Naive thymus-derived CD4-positive, alpha-beta T cell (primary cell): ENCODE measurements around the gene ANO9. TPM values are rescaled to one million over a fixed set of nuclear protein-coding genes. Genes with fewer than 3 reads are reported as not detected.

Experiments
- ATAC-seq: fragments of 150-1000 bp; cut with Tn5 transposase; 2 replicates; pipeline ENCODE4 v1.10.0; 2021; ENCODE audit warnings: mild to moderate bottlenecking, moderate library complexity
- CTCF ChIA-PET: fragments of 350-600 bp; sonication (Branson Sonifier 250); formaldehyde crosslinking; loops from one replicate; lab custom pipeline; 2021; ENCODE audit warnings: antibody characterized with exemption; lab: Charles Lee
- POLR2A ChIA-PET: fragments of 350-600 bp; sonication (Branson Sonifier 250); formaldehyde crosslinking; loops from one replicate; lab custom pipeline; 2021; ENCODE audit warnings: antibody characterized with exemption, inconsistent platforms; lab: Charles Lee
- DNase-seq, 9 donors: peaks; one replicate each; pipeline versions ENCODE4 v3.0.0 to v3.0.0-alpha.2; 2020 to 2022; ENCODE audit warnings: mixed read lengths in 1 of 9
- H3K27ac ChIP-seq: one replicate; pipeline ENCODE4 v1.7.0; 2013; ENCODE audit warnings: mild to moderate bottlenecking, low read depth, low read length, moderate library complexity
- H3K27me3 ChIP-seq, 2 donors: one replicate each; pipeline ENCODE4 v1.7.0; 2013; ENCODE audit warnings: low read length in 2 of 2, mild to moderate bottlenecking in 2 of 2, moderate library complexity in 2 of 2; ENCODE audit not compliant: control insufficient read depth in 2 of 2, insufficient read depth in 2 of 2
- H3K36me3 ChIP-seq, 3 experiments: 1 replicate in 2 of 3; 2 replicates in 1 of 3; pipeline ENCODE4 v1.7.0; 2013; ENCODE audit warnings: low read length in 3 of 3, mild to moderate bottlenecking in 3 of 3, moderate library complexity in 1 of 3; ENCODE audit not compliant: insufficient read depth in 3 of 3, control insufficient read depth in 2 of 3
- H3K4me1 ChIP-seq, 2 donors: one replicate each; pipeline ENCODE4 v1.7.0; 2013; ENCODE audit warnings: low read length in 2 of 2, mild to moderate bottlenecking in 2 of 2, moderate library complexity in 1 of 2; ENCODE audit not compliant: control insufficient read depth in 2 of 2, insufficient read depth in 2 of 2
- H3K4me3 ChIP-seq: 2 replicates; pipeline ENCODE4 v1.7.0; 2013; ENCODE audit warnings: mild to moderate bottlenecking, low read length
- H3K9me3 ChIP-seq, 3 experiments: 1 replicate in 2 of 3; 2 replicates in 1 of 3; pipeline ENCODE4 v1.7.0; 2013; ENCODE audit warnings: low read length in 3 of 3; ENCODE audit not compliant: control insufficient read depth in 2 of 3
- H3K27ac Mint-ChIP-seq, 9 donors: one replicate each; pipeline ENCODE4 v1.8.0; 2020 to 2022; ENCODE audit warnings: mixed read lengths in 9 of 9, mild to moderate bottlenecking in 8 of 9, moderate library complexity in 5 of 9, inconsistent platforms in 2 of 9
- H3K27me3 Mint-ChIP-seq, 5 donors: one replicate each; pipeline ENCODE4 v1.8.0; 2021 to 2022; ENCODE audit warnings: mixed read lengths in 5 of 5, mild to moderate bottlenecking in 1 of 5
- H3K36me3 Mint-ChIP-seq, 5 donors: one replicate each; pipeline ENCODE4 v1.8.0; 2020 to 2022; ENCODE audit warnings: mixed read lengths in 5 of 5, mild to moderate bottlenecking in 3 of 5, inconsistent platforms in 1 of 5
- H3K4me1 Mint-ChIP-seq, 7 donors: one replicate each; pipeline ENCODE4 v1.8.0; 2020 to 2022; ENCODE audit warnings: mixed read lengths in 7 of 7, mild to moderate bottlenecking in 3 of 7, inconsistent platforms in 1 of 7
- H3K4me3 Mint-ChIP-seq, 10 donors: one replicate each; pipeline ENCODE4 v1.8.0; 2020 to 2022; ENCODE audit warnings: mild to moderate bottlenecking in 10 of 10, mixed read lengths in 10 of 10, moderate library complexity in 6 of 10, inconsistent platforms in 2 of 10
- H3K9me3 Mint-ChIP-seq, 11 donors: one replicate each; pipeline ENCODE4 v1.8.0; 2020 to 2022; ENCODE audit warnings: mixed read lengths in 11 of 11, mild to moderate bottlenecking in 4 of 11, inconsistent platforms in 1 of 11, moderate library complexity in 1 of 11
- intact Hi-C, 2 donors: fragments of 100-400 bp; cut with micrococcal nuclease; formaldehyde crosslinking; loops; one replicate each; pipeline ENCODE4 v1.15.1; 2023
- polyA plus RNA-seq, 2 donors: library from polyadenylated mRNA; unstranded; fragments of 300-500 nt; fragmentation: Illumina TruSeq; gene quantifications; one replicate each; pipeline ENCODE4 v1.2.3, GENCODE V29; 2021
- total RNA-seq, 6 experiments: library from RNA in 5 of 6; stranded (reverse) in 5 of 6; gene quantifications; 1 replicate in 5 of 6; 2 replicates in 1 of 6; pipeline ENCODE4 v1.2.3 and lab custom pipeline; 2021 to 2026

The ANO9 gene
- total and polyA plus RNA-seq, 7 experiments from 2014 or later = 9.0 to 107 (median 92.2) TPM

- Histone ChIP-seq H3K27me3 (no peaks in the 10 kb centered on the region), H3K36me3 (no peaks in the 10 kb centered on the region), H3K4me3 (no peak overlapping the region), H3K4me1 (peaks cover 0 to 8% of the 10 kb centered on the region in 2 donors), H3K9me3 (peaks cover 0 to 15% (median 0%) of the 10 kb centered on the region in 3 experiments), H3K27ac (no peak overlapping the region)
- H3K4me3 Mint-ChIP-seq = no peak overlapping the region
- H3K27ac Mint-ChIP-seq = no peak overlapping the region
- H3K9me3 Mint-ChIP-seq = peaks cover 1 to 10% (median 7%) of the 10 kb centered on the region in 11 donors
- ChIA-PET POLR2A (no interaction called here), CTCF (no interaction called here)
- no peak for ATAC-seq
- peaks cover 0 to 8% (median 6%) of the 10 kb centered on the region in 7 donors for H3K4me1 Mint-ChIP-seq
- peaks cover 0 to 17% (median 3%) of the 10 kb centered on the region in 5 donors for H3K27me3 Mint-ChIP-seq
- no peak for DNase-seq
- H3K36me3 Mint-ChIP-seq = peaks cover 0 to 7% (median 4%) of the 10 kb centered on the region in 5 donors
- intact Hi-C loops = no loop called here
These were observed 57.3 kb downstream of the ANO9 start for GRCh38 chr11:384511-384910.

- Histone ChIP-seq H3K27ac (no peak overlapping the region), H3K36me3 (no peaks in the 10 kb centered on the region)
- CTCF ChIA-PET = no interaction called here
These were observed 58.4 kb downstream of the ANO9 start for GRCh38 chr11:383431-383830.

GRCh38 chr11:382081-382629 is 59.7 kb downstream of the ANO9 start:
- Mint-ChIP-seq H3K4me3 (no peak overlapping the region), H3K27ac (no peak overlapping the region), H3K27me3 (peaks cover 0 to 10% (median 5%) of the 10 kb centered on the region in 5 donors), H3K9me3 (peaks cover 1 to 8% (median 5%) of the 10 kb centered on the region in 11 donors), H3K4me1 (peaks cover 0 to 8% (median 4%) of the 10 kb centered on the region in 7 donors), H3K36me3 (peaks cover 0 to 5% (median 3%) of the 10 kb centered on the region in 5 donors)
- Histone ChIP-seq H3K4me3 (no peak overlapping the region), H3K27ac (no peak overlapping the region), H3K36me3 (no peaks in the 10 kb centered on the region), H3K27me3 (no peaks in the 10 kb centered on the region), H3K9me3 (peaks cover 0 to 15% (median 0%) of the 10 kb centered on the region in 3 experiments), H3K4me1 (peaks cover 0 to 6% of the 10 kb centered on the region in 2 donors)
- ChIA-PET POLR2A (no interaction called here), CTCF (no interaction called here)
- no peak for DNase-seq
- intact Hi-C loops = no loop called here
- no peak for ATAC-seq

More at GRCh38 chr11:383431-383830, 58.4 kb downstream of the ANO9 start:
- Mint-ChIP-seq H3K36me3 (peaks cover 0 to 7% (median 4%) of the 10 kb centered on the region in 5 donors), H3K4me1 (peaks cover 0 to 8% (median 6%) of the 10 kb centered on the region in 7 donors), H3K9me3 (peaks cover 1 to 10% (median 7%) of the 10 kb centered on the region in 11 donors), H3K27me3 (peaks cover 0 to 17% (median 5%) of the 10 kb centered on the region in 5 donors), H3K27ac (no peak overlapping the region), H3K4me3 (no peak overlapping the region)
- Histone ChIP-seq H3K4me1 (peaks cover 0 to 8% of the 10 kb centered on the region in 2 donors), H3K9me3 (peaks cover 0 to 15% (median 0%) of the 10 kb centered on the region in 3 experiments), H3K27me3 (no peaks in the 10 kb centered on the region), H3K4me3 (no peak overlapping the region)
- DNase-seq = no peak
- intact Hi-C loops = no loop called here
- POLR2A ChIA-PET = no interaction called here
- ATAC-seq = no peak

DNA sequence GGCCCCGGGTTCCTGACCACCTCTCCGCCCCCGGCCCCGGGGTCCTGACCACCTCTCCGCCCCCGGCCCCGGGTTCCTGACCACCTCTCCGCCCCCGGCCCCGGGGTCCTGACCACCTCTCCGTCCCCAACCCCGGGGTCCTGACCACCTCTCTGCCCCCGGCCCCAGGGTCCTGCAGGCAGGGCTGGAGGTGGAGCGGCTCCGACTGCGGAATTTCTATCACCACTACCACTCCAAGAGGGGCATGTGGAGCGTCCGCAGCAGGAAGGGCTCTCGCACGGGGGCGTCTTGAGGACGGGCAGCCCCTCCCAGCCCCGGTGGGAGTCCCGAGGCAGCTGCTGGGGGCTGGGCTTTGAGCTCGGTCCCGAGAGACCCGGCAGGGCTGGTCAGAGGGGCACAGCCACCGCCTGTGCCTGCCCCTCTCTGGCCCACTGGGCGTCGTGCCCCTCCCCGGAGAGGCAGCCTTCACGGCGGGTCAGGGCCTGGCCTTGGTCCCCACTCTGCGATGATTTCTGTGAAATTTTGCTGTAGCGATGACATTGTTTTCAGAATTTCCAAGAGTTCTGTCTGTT is 60.2 kb downstream of the ANO9 start:
- H3K36me3 ChIP-seq = no peaks in the 10 kb centered on the region
- Mint-ChIP-seq H3K27ac (no peak overlapping the region), H3K9me3 (peaks cover 0 to 2% (median 0%) of the 10 kb centered on the region in 11 donors), H3K4me1 (peaks cover 0 to 8% (median 4%) of the 10 kb centered on the region in 7 donors), H3K4me3 (no peak overlapping the region), H3K27me3 (peaks cover 0 to 10% (median 5%) of the 10 kb centered on the region in 5 donors), H3K36me3 (peaks cover 0 to under 1% (median 0%) of the 10 kb centered on the region in 5 donors)
- intact Hi-C loops = no loop called here
- no peaks in the 10 kb centered on the region for H3K4me1 ChIP-seq
- POLR2A ChIA-PET = no interaction called here
- peaks cover 0 to 10% (median 0%) of the 10 kb centered on the region in 3 experiments for H3K9me3 ChIP-seq
- no peak overlapping the region for H3K27ac ChIP-seq
- H3K27me3 ChIP-seq = no peaks in the 10 kb centered on the region
- H3K4me3 ChIP-seq = no peak overlapping the region
- no peak for DNase-seq
- no peak for ATAC-seq
- CTCF ChIA-PET = no interaction called here

DNA sequence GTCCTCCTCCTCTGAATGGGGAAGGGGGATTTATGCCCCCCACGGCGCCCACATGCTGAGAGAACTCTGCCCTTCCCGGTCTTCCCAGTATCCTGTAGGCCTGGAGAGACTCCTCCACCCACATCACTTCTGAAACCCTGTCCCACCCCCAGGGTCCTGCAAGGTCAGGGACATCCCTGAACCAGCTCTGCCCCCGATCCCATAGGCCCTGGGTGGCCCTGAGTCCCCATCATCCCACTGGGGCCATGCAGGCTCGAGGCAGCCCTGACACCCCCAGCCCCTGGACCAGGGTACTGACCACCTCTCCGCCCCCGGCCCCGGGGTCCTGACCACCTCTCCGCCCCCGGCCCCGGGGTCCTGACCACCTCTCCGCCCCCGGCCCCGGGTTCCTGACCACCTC is 60.8 kb downstream of the ANO9 start:
- Histone ChIP-seq H3K36me3 (no peaks in the 10 kb centered on the region), H3K9me3 (peaks cover 0 to 4% (median 0%) of the 10 kb centered on the region in 3 experiments), H3K4me3 (no peak overlapping the region), H3K27ac (no peak overlapping the region), H3K27me3 (no peaks in the 10 kb centered on the region), H3K4me1 (no peaks in the 10 kb centered on the region)
- H3K27me3 Mint-ChIP-seq = peaks cover 0 to 10% (median 5%) of the 10 kb centered on the region in 5 donors
- ChIA-PET POLR2A (no interaction called here), CTCF (no interaction called here)
- ATAC-seq = no peak
- no peak overlapping the region for H3K27ac Mint-ChIP-seq
- intact Hi-C loops = no loop called here
- H3K9me3 Mint-ChIP-seq = no peaks in the 10 kb centered on the region
- H3K4me3 Mint-ChIP-seq = no peak overlapping the region
- H3K4me1 Mint-ChIP-seq = peaks cover 0 to 8% (median 4%) of the 10 kb centered on the region in 7 donors
- no peak for DNase-seq
- no peaks in the 10 kb centered on the region for H3K36me3 Mint-ChIP-seq

DNA sequence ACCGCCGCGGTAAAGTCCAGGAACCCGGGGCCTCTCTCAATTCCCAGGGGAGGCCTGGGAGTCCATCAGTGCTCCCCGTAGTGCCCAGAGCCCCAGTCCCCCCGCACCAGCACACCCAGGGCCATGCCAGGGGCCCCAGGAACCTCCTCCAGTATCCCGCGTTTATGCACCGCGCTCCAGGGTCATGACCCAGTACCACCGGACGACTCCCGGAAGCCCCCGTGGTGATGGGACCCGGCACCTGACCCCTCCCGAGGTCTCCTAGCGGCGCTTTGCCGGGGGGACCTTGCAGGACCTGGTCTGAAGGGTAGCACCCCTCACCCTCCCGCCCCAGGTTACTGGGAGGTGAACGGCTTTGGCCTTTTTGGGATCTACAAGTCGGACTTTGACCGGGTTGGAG is 61.3 kb downstream of the ANO9 start:
- ChIA-PET CTCF (no interaction called here), POLR2A (no interaction called here)
- no peaks in the 10 kb centered on the region for H3K27me3 ChIP-seq
- intact Hi-C loops = no loop called here
- no peaks in the 10 kb centered on the region for H3K4me1 ChIP-seq
- no peak overlapping the region for H3K4me3 ChIP-seq
- H3K9me3 ChIP-seq = no peaks in the 10 kb centered on the region
- H3K4me1 Mint-ChIP-seq = peaks cover 0 to 8% (median 4%) of the 10 kb centered on the region in 7 donors
- H3K36me3 Mint-ChIP-seq = no peaks in the 10 kb centered on the region
- no peak overlapping the region for H3K4me3 Mint-ChIP-seq
- no peaks in the 10 kb centered on the region for H3K36me3 ChIP-seq
- H3K9me3 Mint-ChIP-seq = no peaks in the 10 kb centered on the region
- peaks cover 0 to 10% (median 5%) of the 10 kb centered on the region in 5 donors for H3K27me3 Mint-ChIP-seq
- H3K27ac ChIP-seq = no peak overlapping the region
- no peak for DNase-seq
- ATAC-seq = no peak
- no peak overlapping the region for H3K27ac Mint-ChIP-seq
